ENCODE measurements around the gene SRF. TPM values are rescaled to one million over a fixed set of nuclear protein-coding genes. Genes with fewer than 3 reads are reported as not detected.

Gene SRF
- total RNA-seq, 2 experiments from 2014 or later: 22.8 to 24.2 TPM

DNA sequence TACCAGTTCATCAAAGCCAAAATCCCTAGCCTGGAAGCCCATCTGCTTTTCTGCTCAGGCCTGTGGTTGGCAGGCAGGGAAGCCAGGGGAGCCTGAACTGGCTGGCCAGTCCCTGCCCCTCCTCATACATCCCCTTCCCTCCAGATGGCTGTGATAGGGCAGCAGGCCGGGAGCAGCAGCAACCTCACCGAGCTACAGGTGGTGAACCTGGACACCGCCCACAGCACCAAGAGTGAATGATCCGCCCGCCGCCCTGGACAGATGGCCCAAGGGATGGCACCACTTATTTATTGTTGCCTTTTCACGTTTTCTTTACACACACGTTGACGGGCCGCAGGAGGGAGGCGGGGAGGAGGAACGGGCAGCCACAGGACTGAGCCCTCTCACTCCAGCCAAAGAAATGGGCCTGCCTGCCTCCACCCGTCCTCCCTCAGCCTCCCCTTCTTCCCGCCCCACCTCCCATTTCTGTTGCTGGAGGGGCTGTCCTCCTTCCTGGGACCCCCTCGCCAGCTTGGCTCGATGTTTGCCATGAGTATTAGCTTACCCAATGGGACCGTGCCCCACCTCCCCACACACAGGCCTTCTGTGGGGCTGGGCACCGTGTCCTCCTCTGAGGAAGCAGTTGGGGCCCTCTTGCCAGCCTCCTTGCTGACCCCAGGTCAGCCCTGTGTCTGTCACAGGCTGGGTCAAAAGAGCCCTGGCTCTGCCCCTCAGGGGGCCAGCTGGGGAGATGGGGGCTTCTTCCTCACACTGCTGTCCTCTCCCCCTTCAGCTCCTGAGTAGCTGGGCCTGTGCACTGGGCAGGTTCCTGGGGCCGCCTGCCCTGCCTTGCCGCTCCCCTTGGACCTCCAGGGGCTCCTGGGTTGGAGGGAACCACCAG lies 8.1 kb downstream of the SRF start:
- Histone ChIP-seq H3K4me2 (ENCODE audit: low read length) (no peak overlapping the region), H3K9me3 (ENCODE audit: low read length) (no peaks in the 10 kb centered on the region), H2AFZ (ENCODE audit: low read length) (no peak overlapping the region), H3K79me2 (ENCODE audit: insufficient read depth, low read depth, low read length) (peaks cover 5% of the 10 kb centered on the region; the same call in 1 of the 2 replicates), H4K20me1 (ENCODE audit: insufficient read depth, low read length) (peaks cover 6% of the 10 kb centered on the region; the same call in 1 of the 2 replicates), H3K36me3 (ENCODE audit: insufficient read depth, low read length) (peaks cover 42% of the 10 kb centered on the region), H3K27ac (ENCODE audit: low read depth, low read length, poor library complexity, severe bottlenecking) (no peak overlapping the region), H3K9me2 (ENCODE audit: insufficient read depth, low read length) (no peaks in the 10 kb centered on the region), H3K4me3 (ENCODE audit: low read depth, low read length, poor library complexity, severe bottlenecking) (no peak overlapping the region), H3K4me1 (ENCODE audit: insufficient read depth, low read length, poor library complexity, severe bottlenecking) (peaks cover 27% of the 10 kb centered on the region)
- DNase-seq (ENCODE audit: low spot score): no peak
- TF ChIP-seq, protein P1, sequence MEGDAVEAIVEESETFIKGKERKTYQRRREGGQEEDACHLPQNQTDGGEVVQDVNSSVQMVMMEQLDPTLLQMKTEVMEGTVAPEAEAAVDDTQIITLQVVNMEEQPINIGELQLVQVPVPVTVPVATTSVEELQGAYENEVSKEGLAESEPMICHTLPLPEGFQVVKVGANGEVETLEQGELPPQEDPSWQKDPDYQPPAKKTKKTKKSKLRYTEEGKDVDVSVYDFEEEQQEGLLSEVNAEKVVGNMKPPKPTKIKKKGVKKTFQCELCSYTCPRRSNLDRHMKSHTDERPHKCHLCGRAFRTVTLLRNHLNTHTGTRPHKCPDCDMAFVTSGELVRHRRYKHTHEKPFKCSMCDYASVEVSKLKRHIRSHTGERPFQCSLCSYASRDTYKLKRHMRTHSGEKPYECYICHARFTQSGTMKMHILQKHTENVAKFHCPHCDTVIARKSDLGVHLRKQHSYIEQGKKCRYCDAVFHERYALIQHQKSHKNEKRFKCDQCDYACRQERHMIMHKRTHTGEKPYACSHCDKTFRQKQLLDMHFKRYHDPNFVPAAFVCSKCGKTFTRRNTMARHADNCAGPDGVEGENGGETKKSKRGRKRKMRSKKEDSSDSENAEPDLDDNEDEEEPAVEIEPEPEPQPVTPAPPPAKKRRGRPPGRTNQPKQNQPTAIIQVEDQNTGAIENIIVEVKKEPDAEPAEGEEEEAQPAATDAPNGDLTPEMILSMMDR (conservative IDR thresholded peaks at IDR 0.05; ENCODE audit: low read length): no peak
- no peak for TF ChIP-seq EZH2phosphoT487 (IDR thresholded peaks at IDR 0.05; ENCODE audit: borderline replicate concordance, low read depth, low read length)
- CTCF ChIA-PET (ENCODE audit: unreplicated experiment): no interaction called here
- POLR2A ChIA-PET: no interaction called here
- intact Hi-C loops (cut with micrococcal nuclease; ENCODE audit: unreplicated experiment): loop anchor here (10.0 kb wide), 1 partner anchor 614 kb away; the partner anchor contains the start of gene UBR2
- BruUV-seq (replicated peaks): no TSS peak

GRCh38 chr6:43180058-43180457 lies 9.0 kb downstream of the SRF start:
- Histone ChIP-seq H3K36me3 (ENCODE audit: insufficient read depth, low read length) (peaks cover 38% of the 10 kb centered on the region), H2AFZ (ENCODE audit: low read length) (no peak overlapping the region), H4K20me1 (ENCODE audit: insufficient read depth, low read length) (peaks cover 2% of the 10 kb centered on the region; the same call in 1 of the 2 replicates), H3K9me2 (ENCODE audit: insufficient read depth, low read length) (no peaks in the 10 kb centered on the region), H3K4me2 (ENCODE audit: low read length) (no peak overlapping the region), H3K4me3 (ENCODE audit: low read depth, low read length, poor library complexity, severe bottlenecking) (no peak overlapping the region), H3K27ac (ENCODE audit: low read depth, low read length, poor library complexity, severe bottlenecking) (no peak overlapping the region), H3K9me3 (ENCODE audit: low read length) (no peaks in the 10 kb centered on the region), H3K79me2 (ENCODE audit: insufficient read depth, low read depth, low read length) (peaks cover 1% of the 10 kb centered on the region; the same call in 1 of the 2 replicates), H3K4me1 (ENCODE audit: insufficient read depth, low read length, poor library complexity, severe bottlenecking) (peaks cover 20% of the 10 kb centered on the region)
- no peak for DNase-seq (ENCODE audit: low spot score)
- BruUV-seq (replicated peaks): no TSS peak
- POLR2A ChIA-PET: no interaction called here
- CTCF ChIA-PET (ENCODE audit: unreplicated experiment): no interaction called here
- TF ChIP-seq EZH2phosphoT487 (IDR thresholded peaks at IDR 0.05; ENCODE audit: borderline replicate concordance, low read depth, low read length): no peak
- TF ChIP-seq, protein P1 (conservative IDR thresholded peaks at IDR 0.05; ENCODE audit: low read length): no peak
- intact Hi-C loops (cut with micrococcal nuclease; ENCODE audit: unreplicated experiment): no loop called here

- Histone ChIP-seq H3K27ac (ENCODE audit: low read depth, low read length, poor library complexity, severe bottlenecking) (peak overlapping the region; percentile 51), H3K4me1 (ENCODE audit: insufficient read depth, low read length, poor library complexity, severe bottlenecking) (peaks cover 23% of the 10 kb centered on the region), H3K4me3 (ENCODE audit: low read depth, low read length, poor library complexity, severe bottlenecking) (no peak overlapping the region), H2AFZ (ENCODE audit: low read length) (no peak overlapping the region), H3K79me2 (ENCODE audit: insufficient read depth, low read depth, low read length) (no peaks in the 10 kb centered on the region), H3K4me2 (ENCODE audit: low read length) (peak overlapping the region; percentile 96; the same call in 1 of the 2 replicates), H3K9me3 (ENCODE audit: low read length) (no peaks in the 10 kb centered on the region), H3K36me3 (ENCODE audit: insufficient read depth, low read length) (peaks cover 32% of the 10 kb centered on the region), H3K9me2 (ENCODE audit: insufficient read depth, low read length) (no peaks in the 10 kb centered on the region), H4K20me1 (ENCODE audit: insufficient read depth, low read length) (no peaks in the 10 kb centered on the region)
- DNase-seq (ENCODE audit: low spot score): no peak
- TF ChIP-seq EZH2phosphoT487 (IDR thresholded peaks at IDR 0.05; ENCODE audit: borderline replicate concordance, low read depth, low read length): no peak
- TF ChIP-seq, protein P1 (conservative IDR thresholded peaks at IDR 0.05; ENCODE audit: low read length): no peak
- no TSS peak for BruUV-seq (replicated peaks)
- POLR2A ChIA-PET: no interaction called here
- intact Hi-C loops (cut with micrococcal nuclease; ENCODE audit: unreplicated experiment): no loop called here
- CTCF ChIA-PET (ENCODE audit: unreplicated experiment): no interaction called here
Measured at GRCh38 chr6:43180985-43181384, 9.9 kb downstream of the SRF start.

Data from OCI-LY7 (cell line).